NT2/D1 (cell line): ENCODE measurements around the gene MGLL.

Experiments used
- DNase-seq: peaks from one replicate; pipeline ENCODE4 v3.0.0-alpha.2; 2011; ENCODE audit warnings: low read depth, low spot score
- H3K27me3 ChIP-seq: 2 replicates; pipeline ENCODE4 v1.6.0; 2011; ENCODE audit warnings: mild to moderate bottlenecking; ENCODE audit not compliant: insufficient read length, insufficient read depth
- H3K36me3 ChIP-seq: 2 replicates; pipeline ENCODE4 v1.6.1; 2011; ENCODE audit warnings: mild to moderate bottlenecking, low read length, mixed read lengths; ENCODE audit not compliant: insufficient read depth, insufficient read length
- H3K4me1 ChIP-seq: 2 replicates; pipeline ENCODE4 v1.5.1; 2011; ENCODE audit not compliant: insufficient read depth, insufficient read length
- H3K4me3 ChIP-seq: 2 replicates; pipeline ENCODE4 v1.5.1; 2011; ENCODE audit warnings: low read depth; ENCODE audit not compliant: insufficient read length
- H3K9ac ChIP-seq: 2 replicates; pipeline ENCODE4 v1.6.0; 2011; ENCODE audit warnings: low read depth; ENCODE audit not compliant: insufficient read length
- H3K9me3 ChIP-seq: 2 replicates; pipeline ENCODE4 v1.5.1; 2011; ENCODE audit warnings: mild to moderate bottlenecking, low read length; ENCODE audit not compliant: insufficient read depth
- SUZ12 ChIP-seq: IDR thresholded peaks from 2 replicates; pipeline ENCODE4 v1.6.1; 2011; ENCODE audit not compliant: insufficient read length, insufficient read depth; ENCODE audit errors: extremely low read depth
- YY1 ChIP-seq: IDR thresholded peaks from 2 replicates; pipeline ENCODE4 v1.6.1; 2011; ENCODE audit not compliant: insufficient read length, insufficient read depth
- ZNF274 ChIP-seq: IDR thresholded peaks from 2 replicates; pipeline ENCODE4 v1.6.1; 2011; ENCODE audit warnings: mild to moderate bottlenecking, low read depth, low read length

Gene MGLL

DNA sequence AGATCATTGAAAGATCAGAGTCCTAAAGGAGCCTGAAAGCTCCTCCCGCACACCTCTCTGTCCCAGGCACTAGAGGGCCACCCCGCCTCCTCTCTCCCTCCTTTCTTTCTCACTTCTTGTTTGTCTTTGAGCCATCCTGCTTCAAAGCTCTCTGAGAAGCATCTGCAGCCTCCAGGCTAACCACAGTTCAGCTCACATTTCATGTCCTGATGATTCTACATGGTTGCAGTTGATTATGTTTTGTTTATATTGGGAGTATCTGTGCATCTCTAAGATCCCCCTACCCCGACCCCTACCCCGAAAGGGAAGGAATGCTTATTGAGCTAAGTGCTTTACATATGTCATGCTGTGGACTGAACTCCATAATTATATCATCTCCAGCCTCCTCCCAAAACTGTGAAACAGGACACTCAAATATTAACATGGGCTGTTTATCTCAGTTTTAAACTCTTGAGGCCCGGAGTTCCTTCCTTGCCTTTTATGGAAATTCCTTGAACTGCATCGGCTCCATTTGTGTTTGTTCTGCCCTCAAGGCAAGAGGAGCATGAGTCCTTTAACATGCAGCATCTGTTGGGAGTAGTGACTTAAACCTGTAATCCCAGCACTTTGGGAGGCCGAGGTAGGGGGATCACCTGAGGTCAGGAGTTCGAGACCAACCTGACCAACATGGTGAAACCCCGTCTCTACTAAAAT, 30.9 kb downstream of the MGLL start:
- Histone ChIP-seq H3K4me3 (no peak overlapping the region), H3K9me3 (no peaks in the 10 kb centered on the region), H3K36me3 (no peaks in the 10 kb centered on the region), H3K9ac (no peak overlapping the region), H3K27me3 (no peaks in the 10 kb centered on the region), H3K4me1 (peaks cover 7% of the 10 kb centered on the region)
- DNase-seq: peak; percentile 50
- TF ChIP-seq ZNF274 (no peak), SUZ12 (no peak)

DNA sequence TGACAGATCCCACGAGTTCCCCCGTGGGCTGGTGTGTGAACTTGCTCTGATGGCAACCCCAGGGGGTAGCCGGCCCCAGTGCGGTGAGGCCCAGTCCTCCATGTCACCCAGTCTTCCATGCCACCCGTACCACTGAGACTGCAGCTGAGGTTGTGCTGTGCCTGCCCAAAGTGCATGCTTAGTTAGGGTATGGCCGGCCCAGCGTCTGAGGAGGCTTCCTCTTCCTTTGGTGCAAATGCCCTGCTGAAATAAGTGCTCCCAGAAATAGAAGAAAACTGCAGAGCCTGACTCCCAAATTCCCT, 31.5 kb downstream of the MGLL start:
- TF ChIP-seq SUZ12: no peak
- no peak for TF ChIP-seq YY1
- TF ChIP-seq ZNF274: no peak
- H3K9me3 ChIP-seq: no peaks in the 10 kb centered on the region
- H3K4me1 ChIP-seq: peaks cover 7% of the 10 kb centered on the region
- H3K9ac ChIP-seq: no peak overlapping the region
- no peaks in the 10 kb centered on the region for H3K27me3 ChIP-seq
- no peaks in the 10 kb centered on the region for H3K36me3 ChIP-seq
- H3K4me3 ChIP-seq: no peak overlapping the region
- DNase-seq: no peak

DNA sequence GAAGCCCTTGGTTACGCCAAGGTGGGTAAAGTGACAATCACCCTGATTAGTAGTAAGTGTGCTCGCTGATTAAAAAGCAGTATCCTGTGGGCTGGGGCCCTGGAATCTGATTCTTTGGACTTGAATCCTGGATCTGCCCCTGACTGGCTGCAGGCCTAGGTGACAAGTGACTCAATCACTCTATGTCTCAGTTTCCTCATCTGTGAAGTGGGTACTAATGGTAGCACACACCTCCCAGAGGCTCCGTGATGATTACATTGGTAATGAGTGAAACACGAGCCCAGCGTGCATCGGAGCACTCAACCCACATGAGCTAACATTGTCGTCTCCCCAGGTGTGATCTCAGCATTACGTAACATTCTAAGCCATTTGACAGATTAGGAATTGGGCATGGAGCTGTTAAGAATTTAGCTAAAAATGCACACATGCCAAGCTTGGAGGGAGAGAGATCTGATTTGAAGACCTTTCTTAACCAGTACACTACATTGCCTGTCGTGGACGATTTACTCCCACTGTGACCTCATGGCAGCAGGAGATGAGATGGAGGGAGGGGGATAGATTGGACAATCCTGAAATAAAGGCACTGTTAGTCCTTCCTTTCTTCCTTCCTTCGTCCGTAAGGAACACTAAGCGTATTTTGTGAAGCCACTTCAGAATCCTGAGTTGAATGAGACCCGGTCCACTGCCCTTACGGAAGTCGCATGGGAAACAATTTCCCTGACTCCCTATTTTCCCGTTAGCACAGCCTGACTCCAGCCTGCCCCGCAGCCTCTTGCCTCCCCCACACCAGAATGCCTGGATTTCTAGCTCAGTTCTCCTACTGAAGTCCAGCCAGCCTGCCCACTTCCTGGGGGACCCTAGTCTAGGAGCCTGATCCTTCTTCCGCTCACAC, 32.1 kb downstream of the MGLL start:
- Histone ChIP-seq H3K9me3 (no peaks in the 10 kb centered on the region), H3K4me3 (no peak overlapping the region), H3K27me3 (no peaks in the 10 kb centered on the region), H3K36me3 (no peaks in the 10 kb centered on the region), H3K4me1 (peaks cover 7% of the 10 kb centered on the region), H3K9ac (no peak overlapping the region)
- TF ChIP-seq SUZ12: no peak
- TF ChIP-seq ZNF274: no peak
- DNase-seq: no peak

DNA sequence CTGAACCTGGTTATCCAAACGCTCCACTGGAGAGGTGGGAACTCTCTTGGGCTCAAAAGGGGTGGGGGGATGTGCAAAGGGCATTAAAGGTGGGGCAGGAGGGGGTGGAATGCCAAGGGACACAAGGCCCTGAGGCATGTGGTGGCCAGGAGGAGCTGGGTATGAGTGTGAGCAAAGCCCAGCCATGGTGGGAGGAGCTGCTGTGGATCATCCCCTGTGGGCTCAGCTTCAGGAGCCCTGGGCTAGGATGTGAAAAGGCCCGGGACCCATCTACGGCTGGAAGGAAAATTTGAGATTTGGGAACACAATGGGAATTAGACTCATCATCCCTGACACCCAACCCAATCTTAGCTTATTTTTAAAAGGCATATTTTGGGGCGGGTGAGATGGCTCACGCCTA, 33.3 kb downstream of the MGLL start:
- no peak for DNase-seq
- peaks cover 7% of the 10 kb centered on the region for H3K4me1 ChIP-seq
- no peaks in the 10 kb centered on the region for H3K36me3 ChIP-seq
- H3K27me3 ChIP-seq: no peaks in the 10 kb centered on the region
- no peak overlapping the region for H3K4me3 ChIP-seq
- TF ChIP-seq YY1 (no peak), ZNF274 (no peak), SUZ12 (no peak)
- no peaks in the 10 kb centered on the region for H3K9me3 ChIP-seq
- no peak overlapping the region for H3K9ac ChIP-seq

DNA sequence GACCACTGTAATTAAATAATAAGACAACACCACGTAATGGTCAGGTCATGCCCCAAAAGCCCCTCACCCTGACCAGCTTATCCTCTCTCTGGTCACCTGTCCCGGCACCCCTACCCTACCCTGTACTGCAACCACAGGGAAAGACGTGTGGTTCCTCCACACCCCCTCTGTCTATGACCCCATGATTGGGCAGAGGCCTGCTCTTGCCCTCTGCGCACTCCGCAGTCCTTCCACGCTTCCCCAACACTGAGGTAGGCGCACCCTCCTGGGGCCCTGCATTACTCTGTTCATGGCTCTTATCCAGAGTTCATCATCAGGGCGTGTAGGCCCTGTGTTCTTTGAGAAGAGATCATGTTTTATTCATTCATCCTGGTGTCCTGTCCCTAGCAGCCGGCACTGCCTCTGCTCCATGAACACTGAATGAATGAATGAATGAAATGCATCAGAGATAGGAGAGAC, 33.8 kb downstream of the MGLL start:
- no peaks in the 10 kb centered on the region for H3K9me3 ChIP-seq
- H3K4me3 ChIP-seq: no peak overlapping the region
- H3K27me3 ChIP-seq: no peaks in the 10 kb centered on the region
- TF ChIP-seq ZNF274 (no peak), YY1 (no peak), SUZ12 (no peak)
- DNase-seq: no peak
- peaks cover 7% of the 10 kb centered on the region for H3K4me1 ChIP-seq
- H3K9ac ChIP-seq: no peak overlapping the region
- H3K36me3 ChIP-seq: no peaks in the 10 kb centered on the region

DNA sequence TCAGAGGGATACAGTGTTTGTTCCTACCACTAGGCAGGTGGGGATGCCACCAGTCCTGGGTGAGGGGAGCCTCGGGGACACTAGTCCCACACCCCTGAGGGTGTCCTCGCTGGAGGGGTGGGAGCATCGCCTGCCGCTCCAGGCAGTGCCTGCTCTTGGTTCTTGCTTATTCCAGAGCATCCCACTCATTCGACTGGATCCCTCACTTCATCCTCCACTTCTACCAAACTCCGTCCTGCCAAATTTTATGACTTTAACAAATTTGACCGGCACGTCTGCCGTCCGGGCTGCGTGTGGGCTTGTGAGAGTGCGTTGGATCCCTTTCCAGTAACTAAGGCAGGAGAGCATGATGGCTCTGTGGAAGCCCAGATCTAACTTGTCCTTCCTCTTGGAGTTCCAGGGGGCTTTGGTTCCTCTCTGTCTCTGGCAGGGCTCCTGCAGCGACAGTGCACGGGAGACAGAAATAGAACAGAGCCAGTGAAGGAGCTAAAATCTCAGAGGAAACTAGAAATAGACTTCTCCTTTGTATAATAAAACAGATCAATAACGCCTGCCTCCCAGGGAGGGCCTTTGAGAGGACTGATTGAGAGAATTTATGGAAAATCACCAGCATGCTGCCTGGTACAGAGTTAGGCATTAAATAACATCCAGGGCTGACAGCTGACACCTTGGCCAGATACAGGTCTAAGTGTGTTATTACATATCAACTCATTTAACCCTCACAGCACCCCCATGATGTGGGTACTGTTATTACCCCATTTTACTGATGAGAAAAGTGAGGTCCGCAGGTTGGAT, 34.5 kb downstream of the MGLL start:
- no peaks in the 10 kb centered on the region for H3K36me3 ChIP-seq
- H3K9me3 ChIP-seq: no peaks in the 10 kb centered on the region
- no peak for DNase-seq
- peaks cover 7% of the 10 kb centered on the region for H3K4me1 ChIP-seq
- no peaks in the 10 kb centered on the region for H3K27me3 ChIP-seq
- no peak overlapping the region for H3K9ac ChIP-seq
- TF ChIP-seq YY1: no peak
- TF ChIP-seq ZNF274: no peak
- no peak for TF ChIP-seq SUZ12
- no peak overlapping the region for H3K4me3 ChIP-seq

DNA sequence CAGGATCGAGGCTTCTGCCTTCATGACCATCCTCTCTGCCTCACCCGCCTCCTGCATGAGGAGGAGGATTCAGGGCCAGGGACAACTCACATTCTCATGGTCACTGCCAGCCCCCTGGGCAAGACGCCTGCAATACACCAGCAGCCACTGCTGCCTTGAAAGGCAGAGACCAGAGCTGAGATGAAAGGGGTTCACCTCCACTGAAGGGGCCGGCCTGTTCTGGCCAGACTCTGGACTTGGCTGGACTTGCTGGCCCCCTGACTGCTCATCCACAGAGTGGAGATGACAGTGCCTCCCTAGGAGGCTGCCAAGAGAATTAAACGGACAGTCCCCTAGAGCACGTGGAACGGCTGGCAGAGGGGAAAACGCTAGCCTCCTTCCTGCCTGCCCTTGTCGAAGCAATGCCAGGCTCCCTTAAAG, 35.2 kb downstream of the MGLL start:
- Histone ChIP-seq H3K9me3 (no peaks in the 10 kb centered on the region), H3K9ac (no peak overlapping the region), H3K27me3 (no peaks in the 10 kb centered on the region), H3K4me3 (no peak overlapping the region), H3K36me3 (no peaks in the 10 kb centered on the region), H3K4me1 (peaks cover 7% of the 10 kb centered on the region)
- DNase-seq: no peak
- TF ChIP-seq ZNF274: no peak
- no peak for TF ChIP-seq YY1
- no peak for TF ChIP-seq SUZ12
